ENCODE results near the gene CPT1C. TPM values are rescaled to one million over a fixed set of nuclear protein-coding genes. Genes with fewer than 3 reads are reported as not detected.
A peak's percentile ranks its signal among the peaks of the same experiment; 100 is the strongest.

CPT1C gene
- total RNA-seq, 2 donors from 2014 or later: 0.93 to 4.3 TPM

DNA sequence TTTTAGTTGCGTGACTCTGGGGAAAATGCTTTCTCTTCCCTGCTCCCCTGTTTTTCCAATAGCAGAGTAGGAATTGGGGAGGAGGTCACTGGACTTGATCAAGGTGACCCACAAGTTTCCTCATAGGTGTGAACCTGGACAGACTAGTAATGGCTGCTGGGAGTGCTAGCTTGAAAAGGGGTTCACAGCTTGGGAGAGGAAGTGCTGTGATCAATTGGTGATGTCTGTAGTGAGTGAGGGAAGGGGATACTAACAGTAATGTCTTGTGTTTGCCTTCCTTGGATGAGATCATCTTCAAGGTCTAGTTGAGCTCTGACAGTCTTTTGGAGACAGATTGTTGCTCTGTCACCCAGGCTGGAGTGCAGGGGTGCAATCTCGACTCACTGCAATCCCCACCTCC, 23.4 kb upstream of the CPT1C start:
- Mint-ChIP-seq H3K4me3 (peak overlapping the region; percentile 99), H3K27me3 (no peaks in the 10 kb centered on the region), H3K27ac (peak overlapping the region; percentile 98), H3K36me3 (ENCODE audit: low read depth) (peaks cover 55% of the 10 kb centered on the region), H3K9me3 (no peaks in the 10 kb centered on the region), H3K4me1 (peaks cover 18% of the 10 kb centered on the region)
- ATAC-seq (replicated peaks): no peak

- Mint-ChIP-seq H3K36me3 (ENCODE audit: low read depth) (peaks cover 36% of the 10 kb centered on the region), H3K4me3 (no peak overlapping the region), H3K27me3 (no peaks in the 10 kb centered on the region), H3K27ac (no peak overlapping the region), H3K4me1 (peaks cover 19% of the 10 kb centered on the region), H3K9me3 (no peaks in the 10 kb centered on the region)
- no peak for ATAC-seq (replicated peaks)
Measured at GRCh38 chr19:49669516-49669915, 21.4 kb upstream of the CPT1C start.

DNA sequence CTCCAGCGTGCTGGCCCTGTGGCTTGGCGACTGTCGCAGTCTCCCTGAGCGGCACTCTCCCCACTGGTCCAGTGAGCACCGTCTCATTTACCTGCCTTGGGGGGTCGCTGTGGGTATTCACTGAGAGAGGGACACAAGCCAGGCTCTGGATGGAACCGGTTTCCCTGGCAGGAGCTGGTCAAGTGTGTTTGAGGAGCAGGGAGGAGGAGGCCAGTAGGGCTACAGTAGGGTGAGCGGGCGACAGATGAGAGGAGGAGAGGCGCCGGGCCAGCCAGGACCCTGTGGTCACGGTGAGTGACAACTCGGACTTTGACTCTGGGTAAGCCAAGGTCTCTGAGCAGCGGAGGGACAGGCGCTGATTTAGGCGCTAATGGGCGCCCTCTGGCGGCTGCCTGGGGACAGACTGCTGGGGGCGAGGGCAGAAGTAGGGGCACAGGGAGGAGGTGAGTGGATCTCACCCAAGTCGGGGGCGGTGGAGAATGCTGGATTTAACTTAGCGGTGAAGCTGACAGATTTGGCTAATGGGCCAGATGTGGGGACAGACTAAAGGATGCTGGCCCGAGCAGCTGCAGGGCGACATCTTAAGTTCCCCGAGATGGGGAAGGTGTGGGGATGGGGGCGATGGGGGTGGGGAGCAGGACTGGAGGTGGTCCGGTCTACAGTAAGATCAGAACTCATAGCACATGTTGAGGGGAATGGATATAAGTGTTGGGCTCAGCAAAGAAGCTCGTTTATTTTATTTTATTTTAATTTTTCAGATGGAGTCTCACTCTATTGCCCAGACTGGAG, 18.6 kb upstream of the CPT1C start:
- no peaks in the 10 kb centered on the region for H3K9me3 Mint-ChIP-seq
- peak overlapping the region; percentile 71 for H3K27ac Mint-ChIP-seq
- ATAC-seq (replicated peaks): no peak
- no peaks in the 10 kb centered on the region for H3K27me3 Mint-ChIP-seq
- no peak overlapping the region for H3K4me3 Mint-ChIP-seq
- H3K4me1 Mint-ChIP-seq: peaks cover 14% of the 10 kb centered on the region
- H3K36me3 Mint-ChIP-seq (ENCODE audit: low read depth): peaks cover 36% of the 10 kb centered on the region

- Mint-ChIP-seq H3K4me1 (peaks cover 19% of the 10 kb centered on the region), H3K27ac (peak overlapping the region; percentile 99), H3K27me3 (no peaks in the 10 kb centered on the region), H3K4me3 (peak overlapping the region; percentile 94), H3K36me3 (ENCODE audit: low read depth) (peaks cover 50% of the 10 kb centered on the region), H3K9me3 (no peaks in the 10 kb centered on the region)
- peak; percentile 30 for ATAC-seq (replicated peaks)
Measured at GRCh38 chr19:49676136-49676783, 14.7 kb upstream of the CPT1C start.

- no peaks in the 10 kb centered on the region for H3K27me3 Mint-ChIP-seq
Measured at GRCh38 chr19:49676784-49677230, 14.1 kb upstream of the CPT1C start.

GRCh38 chr19:49677231-49677900, 13.6 kb upstream of the CPT1C start, which contains the start of gene PRMT1:
TSS of gene PRMT1 (plus strand) at chr19:49677271. CDS start at chr19:49677281, 10 bp downstream.
- no peaks in the 10 kb centered on the region for H3K27me3 Mint-ChIP-seq
- peaks cover 53% of the 10 kb centered on the region for H3K36me3 Mint-ChIP-seq (ENCODE audit: low read depth)
- H3K9me3 Mint-ChIP-seq: no peaks in the 10 kb centered on the region
- H3K27ac Mint-ChIP-seq: peak within 1 kb of the TSS; percentile 99
- peaks cover 13% of the 10 kb centered on the region for H3K4me1 Mint-ChIP-seq
- ATAC-seq (replicated peaks): no peak
- peak within 1 kb of the TSS; percentile 94 for H3K4me3 Mint-ChIP-seq

More at GRCh38 chr19:49676784-49677230, 14.1 kb upstream of the CPT1C start:
- peak; percentile 83 for ATAC-seq (replicated peaks)
- peaks cover 53% of the 10 kb centered on the region for H3K36me3 Mint-ChIP-seq (ENCODE audit: low read depth)
- no peaks in the 10 kb centered on the region for H3K9me3 Mint-ChIP-seq
- peak overlapping the region; percentile 99 for H3K27ac Mint-ChIP-seq
- peak overlapping the region; percentile 94 for H3K4me3 Mint-ChIP-seq
- peaks cover 19% of the 10 kb centered on the region for H3K4me1 Mint-ChIP-seq

DNA sequence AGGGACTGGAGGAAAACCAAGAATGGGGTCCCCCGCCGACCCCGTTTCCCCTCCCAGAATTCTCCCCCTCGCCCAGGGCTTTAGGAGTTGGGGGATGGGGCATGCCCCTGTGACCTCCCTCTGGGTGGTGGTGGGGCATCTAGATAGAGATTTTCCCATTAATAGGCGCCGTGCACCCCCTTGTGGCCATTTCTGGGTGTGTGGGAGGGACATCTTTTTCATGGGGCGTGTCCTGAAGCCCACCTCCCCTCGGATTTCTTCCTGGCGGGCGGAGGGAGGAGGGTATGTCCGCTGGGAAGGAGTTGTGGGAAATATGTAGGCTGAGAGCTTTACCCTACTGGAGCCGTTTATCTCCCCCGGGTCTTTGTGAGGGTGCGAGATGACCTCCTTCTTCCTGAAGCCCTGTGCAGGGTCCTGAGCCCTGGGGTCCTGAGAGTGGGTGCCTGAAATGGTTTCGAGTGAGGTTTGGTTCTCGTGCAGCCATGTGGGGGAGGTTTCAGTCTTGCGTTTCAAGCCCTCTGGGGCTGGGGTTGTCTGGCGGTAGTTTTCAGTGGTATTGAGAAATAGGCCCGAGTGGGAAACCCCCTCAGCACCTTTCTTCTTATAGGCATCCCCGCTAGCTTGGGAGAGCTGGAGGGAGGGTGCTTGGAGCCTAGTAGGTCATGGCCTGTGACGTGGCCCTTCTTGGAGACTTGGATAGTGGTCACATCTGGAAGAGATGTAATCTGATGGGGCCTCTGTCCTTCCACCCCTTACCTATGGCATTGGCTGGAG, 12.8 kb upstream of the CPT1C start:
- Mint-ChIP-seq H3K36me3 (ENCODE audit: low read depth) (peaks cover 58% of the 10 kb centered on the region), H3K27ac (peak overlapping the region; percentile 99), H3K4me3 (peak overlapping the region; percentile 94), H3K9me3 (no peaks in the 10 kb centered on the region), H3K4me1 (peaks cover 11% of the 10 kb centered on the region), H3K27me3 (no peaks in the 10 kb centered on the region)
- peak; percentile 14 for ATAC-seq (replicated peaks)

DNA sequence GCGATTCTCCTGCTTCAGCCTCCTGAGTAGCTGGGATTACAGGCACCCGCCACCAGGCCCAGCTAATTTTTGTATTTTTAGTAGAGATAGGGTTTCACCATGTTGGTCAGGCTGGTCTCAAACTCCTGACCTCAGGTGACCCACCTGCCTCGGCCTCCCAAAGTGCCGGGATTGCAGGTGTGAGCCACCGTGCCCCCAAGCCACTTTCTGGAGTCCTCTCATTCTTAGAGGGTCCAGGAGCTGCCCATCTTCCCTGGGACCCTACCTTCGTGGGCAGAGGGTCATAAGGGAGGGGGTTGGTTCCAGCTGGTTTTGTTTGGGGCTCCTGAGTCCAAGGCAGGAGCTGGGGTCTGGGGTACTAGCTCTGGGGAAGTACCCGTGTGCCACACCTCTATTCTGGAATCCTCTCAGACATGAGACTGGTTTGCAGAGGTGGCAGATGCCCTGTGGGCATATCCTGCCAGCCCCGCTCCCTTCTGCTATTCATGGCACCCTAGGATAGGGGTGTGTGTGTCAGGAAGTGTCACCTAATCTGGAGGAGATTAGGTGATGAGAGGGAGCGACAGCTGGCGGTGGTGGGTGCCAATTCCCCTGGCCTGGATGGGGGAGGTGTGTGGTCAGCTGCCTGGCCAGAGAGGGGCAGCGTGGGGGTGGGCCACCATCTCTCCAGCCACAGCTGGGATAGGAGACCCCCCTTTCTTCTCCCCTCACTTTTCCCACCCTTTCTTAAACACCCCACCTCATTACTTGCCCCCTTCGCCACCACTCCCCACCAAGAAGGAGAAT, 11.7 kb upstream of the CPT1C start:
- H3K27ac Mint-ChIP-seq: peak overlapping the region; percentile 99
- H3K4me3 Mint-ChIP-seq: peak overlapping the region; percentile 94
- H3K9me3 Mint-ChIP-seq: no peaks in the 10 kb centered on the region
- H3K4me1 Mint-ChIP-seq: peaks cover 11% of the 10 kb centered on the region
- ATAC-seq (replicated peaks): no peak
- peaks cover 69% of the 10 kb centered on the region for H3K36me3 Mint-ChIP-seq (ENCODE audit: low read depth)
- H3K27me3 Mint-ChIP-seq: no peaks in the 10 kb centered on the region

DNA sequence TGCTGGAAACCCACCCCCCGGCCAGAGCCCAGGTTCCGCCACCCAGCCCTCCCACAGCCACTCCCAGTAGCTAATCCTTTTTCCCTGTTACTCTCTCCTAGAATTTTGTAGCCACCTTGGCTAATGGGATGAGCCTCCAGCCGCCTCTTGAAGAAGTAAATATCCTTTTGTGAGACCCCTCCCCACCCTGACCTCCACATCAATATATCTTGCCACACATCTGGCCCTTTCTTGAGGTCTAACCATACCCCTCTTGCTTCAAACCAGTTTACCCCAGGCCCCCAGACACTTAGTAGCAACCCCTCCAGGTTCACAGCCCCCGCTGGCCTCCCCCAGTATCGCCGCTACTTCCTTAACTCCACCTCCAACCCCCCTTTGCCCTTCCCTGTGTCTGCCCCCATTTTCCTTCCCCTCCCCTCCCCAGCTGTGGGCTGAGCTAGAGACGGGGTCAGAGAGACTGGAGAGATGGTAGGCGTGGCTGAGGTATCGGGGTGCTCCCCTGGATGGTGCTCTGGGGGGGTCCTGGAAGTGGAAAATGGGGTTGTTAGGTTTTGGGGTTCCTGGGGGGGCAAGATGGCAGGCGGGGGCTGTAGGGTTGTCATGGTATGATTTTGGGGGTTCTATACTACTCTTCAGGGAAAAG, 11.0 kb upstream of the CPT1C start:
- Mint-ChIP-seq H3K27me3 (no peaks in the 10 kb centered on the region), H3K27ac (peak overlapping the region; percentile 68), H3K4me1 (peaks cover 11% of the 10 kb centered on the region), H3K9me3 (no peaks in the 10 kb centered on the region), H3K4me3 (peak overlapping the region; percentile 94), H3K36me3 (ENCODE audit: low read depth) (peaks cover 76% of the 10 kb centered on the region)
- no peak for ATAC-seq (replicated peaks)

DNA sequence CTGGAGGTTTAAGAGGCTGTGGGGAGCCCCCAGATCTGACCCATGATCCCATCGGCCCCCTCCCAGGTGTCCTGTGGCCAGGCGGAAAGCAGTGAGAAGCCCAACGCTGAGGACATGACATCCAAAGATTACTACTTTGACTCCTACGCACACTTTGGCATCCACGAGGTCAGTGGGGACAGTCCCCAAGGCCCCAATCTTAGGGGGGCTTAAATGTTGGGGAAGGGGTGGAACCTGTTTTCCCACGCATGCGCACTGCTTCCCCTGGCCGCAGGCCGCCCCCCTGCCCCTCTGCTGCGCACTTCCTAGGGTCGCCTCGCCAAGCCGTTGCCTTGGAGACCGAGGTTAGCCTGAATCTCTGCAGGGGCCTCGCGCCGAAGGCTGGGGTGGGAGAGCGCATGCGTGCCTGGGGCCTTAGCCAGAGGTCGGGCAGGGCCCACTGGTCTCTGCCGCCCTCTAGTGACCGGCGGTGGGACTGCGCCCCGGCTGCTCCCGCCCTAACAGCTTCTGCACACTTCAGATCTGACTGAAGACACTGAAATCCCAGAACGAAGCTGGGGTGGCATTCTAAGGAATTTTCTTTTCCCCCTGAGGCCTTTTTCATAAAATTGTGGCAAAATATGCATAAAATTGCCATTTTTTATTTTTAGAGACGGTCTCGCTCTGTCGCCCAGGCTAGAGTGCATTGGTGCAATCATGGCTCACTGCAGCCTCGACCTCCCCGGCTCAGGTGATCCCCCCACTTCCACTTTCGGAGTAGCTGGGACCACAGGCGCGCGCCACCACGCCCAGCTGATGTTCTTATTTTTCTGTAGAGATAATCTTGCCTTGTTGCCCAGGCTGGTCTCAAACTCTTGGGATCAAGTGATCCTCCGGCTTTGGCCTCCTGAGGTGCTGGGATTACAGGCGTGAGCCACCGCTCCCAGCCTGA, 10.2 kb upstream of the CPT1C start:
- H3K36me3 Mint-ChIP-seq (ENCODE audit: low read depth): peaks cover 84% of the 10 kb centered on the region
- no peaks in the 10 kb centered on the region for H3K27me3 Mint-ChIP-seq
- no peaks in the 10 kb centered on the region for H3K9me3 Mint-ChIP-seq
- ATAC-seq (replicated peaks): peak; percentile 5
- peak overlapping the region; percentile 94 for H3K4me3 Mint-ChIP-seq
- H3K27ac Mint-ChIP-seq: peak overlapping the region; percentile 68
- H3K4me1 Mint-ChIP-seq: peaks cover 13% of the 10 kb centered on the region

GRCh38 chr19:49681830-49682229, 9.1 kb upstream of the CPT1C start:
- Mint-ChIP-seq H3K27ac (peak overlapping the region; percentile 41), H3K9me3 (no peaks in the 10 kb centered on the region), H3K36me3 (ENCODE audit: low read depth) (peaks cover 77% of the 10 kb centered on the region), H3K4me1 (peaks cover 11% of the 10 kb centered on the region), H3K4me3 (peak overlapping the region; percentile 41), H3K27me3 (no peaks in the 10 kb centered on the region)
- no peak for ATAC-seq (replicated peaks)

DNA sequence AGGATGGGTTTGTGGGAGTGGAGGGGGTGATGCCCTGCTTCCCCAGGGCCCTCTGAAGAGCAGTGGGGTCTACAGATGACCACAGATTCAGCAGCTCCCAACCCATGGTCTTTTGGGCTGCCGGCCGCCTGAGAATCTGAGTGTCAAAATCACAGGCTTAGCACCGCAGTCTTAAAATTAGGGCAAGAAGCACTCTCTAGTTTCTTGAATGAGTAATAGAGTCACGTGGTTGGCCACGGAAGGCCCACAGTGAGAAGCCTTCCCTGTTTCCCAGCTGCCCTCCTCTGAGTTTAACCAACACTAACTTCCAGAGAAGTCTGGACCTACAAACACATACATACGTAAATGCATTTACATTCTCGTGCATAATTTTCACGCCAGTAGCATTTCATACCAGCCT, 8.6 kb upstream of the CPT1C start:
- Mint-ChIP-seq H3K4me3 (peak overlapping the region; percentile 41), H3K27ac (peak overlapping the region; percentile 41), H3K36me3 (ENCODE audit: low read depth) (peaks cover 77% of the 10 kb centered on the region), H3K9me3 (no peaks in the 10 kb centered on the region), H3K4me1 (peaks cover 11% of the 10 kb centered on the region), H3K27me3 (no peaks in the 10 kb centered on the region)
- ATAC-seq (replicated peaks): peak; percentile 28

All from activated T-helper 17 cell treated with anti-CD3 and anti-CD28 coated beads, Interleukin-2, amount 50 U/mL, for 72 hours (primary cell).